Endothelial cell of umbilical vein (primary cell): ENCODE measurements around the gene INCENP.
A peak's percentile ranks its signal among the peaks of the same experiment; 100 is the strongest.

Experiments
- EZH2 ChIP-seq: IDR thresholded peaks from 2 replicates; pipeline ENCODE4 v1.6.1; 2012; ENCODE audit warnings: borderline replicate concordance, low read depth, mild to moderate bottlenecking, moderate library complexity, low read length, inconsistent platforms; ENCODE audit not compliant: severe bottlenecking
- FOS ChIP-seq: IDR thresholded peaks from 2 replicates; pipeline ENCODE4 v1.6.1; 2011; ENCODE audit warnings: mild to moderate bottlenecking, low read length, moderate library complexity, borderline replicate concordance; ENCODE audit not compliant: insufficient read depth
- POLR2A ChIP-seq: IDR thresholded peaks from 2 replicates; pipeline ENCODE4 v1.6.1; 2012; ENCODE audit warnings: low read depth, mild to moderate bottlenecking, control low read depth, low read length
- POLR2AphosphoS5 ChIP-seq: IDR thresholded peaks from 2 replicates; pipeline ENCODE4 v1.6.1; 2012; ENCODE audit warnings: low read depth, mild to moderate bottlenecking, control low read depth, low read length, moderate library complexity; ENCODE audit not compliant: insufficient read depth
- TF ChIP-seq, protein P1 (sequence below), 2 donors: IDR thresholded peaks; 1 replicate in 1 of 2; 2 replicates in 1 of 2; pipeline ENCODE4 v1.5.1; 2011; ENCODE audit warnings: low read length in 2 of 2, mild to moderate bottlenecking in 2 of 2, moderate library complexity in 2 of 2, control low read depth in 1 of 2, inconsistent platforms in 1 of 2, low read depth in 1 of 2; ENCODE audit not compliant: insufficient read depth in 1 of 2; ENCODE audit errors: extremely low read depth in 1 of 2
- TF ChIP-seq, protein P2 (sequence below): IDR thresholded peaks from 2 replicates; pipeline ENCODE4 v1.6.1; 2011; ENCODE audit not compliant: insufficient read depth, insufficient read length

DNA sequence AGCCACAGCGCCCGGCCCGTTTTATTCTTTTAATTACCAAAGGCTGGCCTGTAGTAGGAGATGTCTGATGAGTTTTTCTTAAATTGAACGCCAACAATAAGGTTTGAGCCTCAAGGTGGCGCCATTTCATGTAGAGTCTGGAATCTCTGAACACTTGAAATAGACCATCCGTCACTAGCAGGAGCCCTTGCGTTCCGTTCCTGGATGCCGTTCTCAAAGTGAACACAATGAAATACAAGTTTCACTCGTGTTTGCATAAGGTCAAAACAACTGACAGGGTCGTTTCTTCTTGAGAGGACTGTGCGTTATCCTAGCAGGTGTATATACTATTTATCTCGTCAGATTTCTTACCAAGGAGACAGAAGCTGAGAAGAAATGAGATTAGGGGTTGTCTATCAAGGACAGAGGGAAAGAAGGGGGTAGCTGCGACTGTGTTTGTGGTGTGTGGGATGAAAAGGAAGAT, 47.5 kb downstream of the INCENP start:
- TF ChIP-seq, protein P1, sequence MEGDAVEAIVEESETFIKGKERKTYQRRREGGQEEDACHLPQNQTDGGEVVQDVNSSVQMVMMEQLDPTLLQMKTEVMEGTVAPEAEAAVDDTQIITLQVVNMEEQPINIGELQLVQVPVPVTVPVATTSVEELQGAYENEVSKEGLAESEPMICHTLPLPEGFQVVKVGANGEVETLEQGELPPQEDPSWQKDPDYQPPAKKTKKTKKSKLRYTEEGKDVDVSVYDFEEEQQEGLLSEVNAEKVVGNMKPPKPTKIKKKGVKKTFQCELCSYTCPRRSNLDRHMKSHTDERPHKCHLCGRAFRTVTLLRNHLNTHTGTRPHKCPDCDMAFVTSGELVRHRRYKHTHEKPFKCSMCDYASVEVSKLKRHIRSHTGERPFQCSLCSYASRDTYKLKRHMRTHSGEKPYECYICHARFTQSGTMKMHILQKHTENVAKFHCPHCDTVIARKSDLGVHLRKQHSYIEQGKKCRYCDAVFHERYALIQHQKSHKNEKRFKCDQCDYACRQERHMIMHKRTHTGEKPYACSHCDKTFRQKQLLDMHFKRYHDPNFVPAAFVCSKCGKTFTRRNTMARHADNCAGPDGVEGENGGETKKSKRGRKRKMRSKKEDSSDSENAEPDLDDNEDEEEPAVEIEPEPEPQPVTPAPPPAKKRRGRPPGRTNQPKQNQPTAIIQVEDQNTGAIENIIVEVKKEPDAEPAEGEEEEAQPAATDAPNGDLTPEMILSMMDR (IDR thresholded peaks at IDR 0.05; ENCODE audit: extremely low read depth in 1 of 2, insufficient read depth in 1 of 2, low read depth in 1 of 2, low read length in 2 of 2) = peak; percentile 66 to 70
- TF ChIP-seq POLR2A = no peak
- TF ChIP-seq FOS = no peak
- TF ChIP-seq, protein P2, sequence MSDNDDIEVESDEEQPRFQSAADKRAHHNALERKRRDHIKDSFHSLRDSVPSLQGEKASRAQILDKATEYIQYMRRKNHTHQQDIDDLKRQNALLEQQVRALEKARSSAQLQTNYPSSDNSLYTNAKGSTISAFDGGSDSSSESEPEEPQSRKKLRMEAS = no peak
- no peak for TF ChIP-seq EZH2
- no peak for TF ChIP-seq POLR2AphosphoS5
